Stimulated activated CD4-positive, alpha-beta T cell treated with anti-CD3 and anti-CD28 coated beads, TNF-alpha, amount 100 ng/mL, for 1 hour (primary cell): ENCODE measurements around the gene KCTD20.
"Not testable (repeated sequence)": the region's sequence is repeated elsewhere in the genome, so short reads cannot be mapped to it uniquely, and the experiment has no call there.

Experiments used
- DNase-seq, 3 donors: peaks; one replicate each; pipeline ENCODE4 v3.0.0-alpha.2; 2020; ENCODE audit warnings: low read depth in 3 of 3, low spot score in 1 of 3

The KCTD20 gene

DNA sequence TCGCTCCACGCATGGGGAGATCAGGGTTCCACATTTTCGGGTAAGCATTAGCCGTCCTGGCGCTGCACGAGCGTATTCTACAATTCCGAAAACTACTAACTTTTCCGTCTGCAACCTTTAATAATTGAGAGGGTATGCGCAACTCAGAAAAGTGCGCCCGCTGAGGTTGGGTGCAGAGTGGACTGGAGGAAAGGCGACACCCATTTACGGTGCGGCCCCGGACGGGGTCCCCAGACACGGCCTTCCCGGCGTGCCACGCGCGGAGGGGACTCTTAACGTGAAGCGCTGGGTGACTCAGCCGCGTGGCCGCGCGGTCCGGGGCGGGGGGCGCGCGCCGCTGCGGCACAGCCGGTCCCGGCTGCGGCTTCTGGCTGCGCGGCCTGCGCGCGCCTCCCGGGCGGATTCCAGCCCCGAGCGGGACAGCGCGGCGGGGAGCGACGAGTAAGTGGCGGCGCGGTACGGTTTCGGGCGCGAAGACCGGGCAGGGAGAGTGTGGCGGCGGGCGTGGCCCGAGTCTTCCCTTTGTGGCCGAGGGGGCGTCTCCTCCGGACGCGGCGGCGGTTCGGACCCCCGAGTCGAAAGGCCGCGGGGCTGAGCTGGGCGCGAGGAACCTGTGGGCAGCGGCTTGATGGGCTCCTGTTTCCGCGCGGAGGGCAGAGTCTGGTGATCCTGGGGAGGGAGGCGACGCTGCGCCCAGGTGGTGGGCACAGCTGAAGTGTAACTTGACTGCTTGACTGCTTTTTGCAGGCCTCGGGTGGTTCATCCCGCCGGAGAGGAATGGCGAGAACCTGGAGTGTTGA is at the start of gene KCTD20, which contains the start of gene PXT1:
KCTD20 (plus strand) TSS at position 330 of the 800 bp plus-strand sequence. CDS start 27,098 bp downstream, outside the sequence.
PXT1 (minus strand) TSS at position 184 of the 800 bp plus-strand sequence. CDS start 16,772 bp downstream, outside the sequence.
- DNase-seq = peak; percentile 62 to 77 (median 65)

DNA sequence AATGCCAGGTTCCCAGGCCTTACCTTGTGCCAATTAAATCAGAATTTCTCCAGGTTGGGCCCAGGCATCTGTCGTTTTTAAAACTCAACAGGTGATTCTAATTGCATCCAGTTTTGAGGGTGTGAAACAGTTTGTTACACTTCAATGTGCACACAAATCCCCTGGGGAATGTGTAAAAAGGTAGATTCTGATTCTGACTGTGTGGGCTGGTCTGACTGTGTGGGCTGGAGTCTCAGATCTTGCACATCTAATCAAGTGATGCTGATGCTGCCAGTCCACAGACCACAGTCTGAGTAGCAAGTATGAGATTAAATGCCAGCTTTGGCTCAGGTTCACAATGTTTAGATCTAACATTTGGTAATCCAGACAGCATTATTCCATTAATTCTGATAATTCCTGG is 42.8 kb upstream of the KCTD20 start:
- no peak for DNase-seq

DNA sequence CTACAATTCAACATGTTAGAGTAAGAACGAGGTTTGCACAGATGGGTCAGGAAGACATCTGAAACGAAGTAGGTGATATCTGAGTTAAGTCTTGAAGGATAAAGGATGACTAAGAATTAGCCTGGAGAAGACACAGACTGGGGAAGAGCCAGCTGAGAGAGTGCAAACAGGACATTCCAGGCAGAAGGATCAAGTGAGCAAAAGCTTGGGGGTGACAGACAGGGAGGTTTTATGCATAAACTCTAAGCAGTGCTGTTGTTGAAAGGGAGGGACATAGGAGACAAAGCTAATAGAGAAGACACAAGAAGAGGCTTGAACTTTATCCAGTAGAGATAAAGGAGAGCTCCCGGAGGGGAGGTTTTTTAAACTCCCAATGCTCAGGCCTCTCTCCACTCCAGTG is 40.3 kb upstream of the KCTD20 start:
- no peak for DNase-seq

DNA sequence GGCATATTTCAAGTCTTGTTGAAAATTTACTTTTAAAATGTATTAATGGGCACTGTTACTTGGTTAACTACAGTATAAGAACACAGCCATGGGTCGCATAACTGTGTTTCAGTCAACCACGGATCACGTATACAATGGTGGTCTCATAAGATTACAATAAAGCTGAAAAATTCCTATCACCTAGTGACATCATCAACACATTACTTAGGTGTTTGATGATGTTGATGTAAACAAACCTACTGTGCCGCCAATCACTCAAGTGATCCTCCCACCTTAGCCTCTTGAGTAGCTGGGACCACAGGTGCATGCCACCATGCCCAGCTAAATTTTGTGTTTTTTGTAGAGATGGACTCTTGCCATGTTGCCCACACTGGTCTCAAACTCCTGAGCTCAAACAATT is 38.6 kb upstream of the KCTD20 start:
- no peak for DNase-seq

DNA sequence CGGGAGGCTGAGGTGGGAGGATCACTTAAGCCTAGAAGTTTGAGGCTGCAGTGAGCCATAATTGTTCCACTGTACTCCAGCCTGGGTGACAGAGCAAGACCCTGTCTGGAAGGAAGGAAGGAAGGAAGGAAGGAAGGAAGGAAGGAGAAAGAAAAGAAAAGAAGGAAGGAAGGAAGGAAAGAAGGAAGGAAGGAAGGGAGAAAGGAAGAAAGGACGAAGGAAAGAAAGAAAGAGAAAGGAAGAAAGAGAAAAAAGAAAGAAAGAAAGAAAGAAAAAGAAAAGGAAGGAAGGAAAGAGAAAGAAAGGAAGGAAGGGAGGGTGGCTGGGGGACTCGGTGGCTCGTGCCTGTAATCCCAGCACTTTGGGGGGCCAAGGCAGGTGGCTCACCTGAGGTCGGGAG is 33.1 kb upstream of the KCTD20 start:
- not testable (repeated sequence) for DNase-seq

DNA sequence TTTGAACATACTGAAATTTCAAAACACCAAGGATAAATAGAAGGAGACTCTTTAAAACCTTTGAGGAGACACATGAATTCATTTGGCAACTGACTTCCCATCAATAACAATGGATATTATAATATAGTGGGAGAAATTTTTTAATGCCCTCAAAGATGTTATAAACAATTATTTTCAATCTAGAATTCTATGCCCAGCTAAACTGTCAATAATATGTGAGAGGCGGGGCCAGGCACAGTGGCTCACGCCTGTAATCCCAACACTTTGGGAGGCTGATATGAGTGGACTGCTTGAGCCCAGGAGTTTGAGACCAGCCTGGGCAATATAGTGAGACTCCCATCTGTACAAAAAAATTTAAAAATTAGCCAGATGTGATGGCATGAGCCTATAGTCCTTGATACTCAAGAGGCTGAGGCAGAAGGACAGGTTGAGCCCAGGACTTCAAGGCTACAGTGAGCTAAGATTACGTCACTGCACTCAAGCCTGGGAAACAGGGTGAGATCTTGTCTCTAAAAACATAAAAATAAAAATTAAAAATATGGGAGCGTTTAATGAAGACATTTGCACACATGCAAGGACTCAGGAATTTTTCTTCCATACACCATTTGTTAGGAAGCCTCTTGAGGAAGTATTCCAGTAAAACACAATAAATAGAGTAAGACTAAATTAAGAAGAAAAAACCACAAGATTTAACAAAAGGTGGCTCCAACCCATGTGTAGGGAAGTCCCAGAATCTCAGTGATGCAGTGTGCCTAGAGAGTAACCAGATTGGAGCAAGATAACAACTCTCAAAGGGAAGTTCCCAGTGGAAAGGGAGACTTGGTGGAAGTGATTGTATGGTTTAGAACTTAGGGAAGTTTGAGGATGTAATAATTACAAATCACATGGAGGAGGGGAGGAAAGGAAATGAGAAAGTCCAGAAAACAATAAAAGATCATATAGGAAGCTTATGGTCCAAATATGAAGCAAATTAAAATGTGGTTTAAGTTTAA is 29.0 kb upstream of the KCTD20 start:
- no peak for DNase-seq

DNA sequence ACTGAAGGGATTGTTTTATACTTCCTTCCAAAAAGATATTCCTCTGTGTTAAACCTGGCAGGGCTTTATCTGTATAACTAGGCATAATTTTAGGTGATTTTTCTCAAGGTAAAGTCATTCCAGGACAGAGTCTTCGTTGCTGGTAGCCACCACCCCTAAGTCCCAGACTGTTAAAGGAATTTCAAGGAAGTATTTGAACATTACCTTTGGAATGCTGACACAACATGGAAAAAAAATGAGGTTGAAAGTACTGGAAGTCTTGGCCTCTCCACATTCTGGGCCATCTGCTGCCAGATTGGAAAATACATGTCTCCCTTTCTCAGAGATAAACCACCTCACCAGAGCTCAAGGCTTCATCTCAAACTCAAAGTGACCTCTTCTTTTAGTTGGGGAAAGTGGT is 28.3 kb upstream of the KCTD20 start:
- no peak for DNase-seq

DNA sequence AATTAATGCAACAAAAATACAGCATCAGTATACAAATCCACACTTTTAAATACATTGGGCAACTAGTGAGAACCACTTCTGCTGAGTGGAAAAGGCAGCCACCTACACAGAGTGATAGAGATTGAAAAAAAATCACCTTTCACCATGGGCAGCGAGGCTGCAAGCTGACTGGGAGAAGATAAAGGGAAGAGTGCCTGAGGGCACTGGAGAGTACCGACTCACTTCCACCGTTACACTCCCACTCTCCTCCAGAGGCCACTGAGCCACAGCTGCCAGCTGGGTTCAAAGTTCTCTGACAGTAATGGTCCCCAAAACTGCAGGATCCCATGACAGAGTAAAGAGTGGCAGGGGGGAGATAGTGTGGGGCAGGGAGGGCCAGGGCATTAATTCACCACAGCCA is 24.2 kb upstream of the KCTD20 start:
- DNase-seq = no peak

DNA sequence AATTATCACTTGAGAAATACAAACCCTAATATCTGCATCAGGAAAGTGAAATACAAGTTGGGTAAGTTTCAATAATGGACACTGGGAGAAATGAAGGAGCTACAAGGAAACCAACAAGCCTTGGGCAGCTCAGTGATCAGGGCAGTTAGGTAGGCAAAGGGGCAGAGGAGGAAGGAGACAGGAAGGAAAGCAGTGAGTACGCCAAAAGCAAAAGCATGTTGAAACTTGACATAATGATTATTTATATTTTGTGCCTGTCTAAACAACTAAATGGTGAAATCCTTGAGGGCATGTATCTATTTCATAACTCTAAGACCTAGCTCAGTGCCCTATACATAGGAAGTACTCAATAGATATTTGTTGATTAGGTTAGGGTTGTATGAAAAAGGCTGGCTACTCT is 23.5 kb upstream of the KCTD20 start:
- no peak for DNase-seq

DNA sequence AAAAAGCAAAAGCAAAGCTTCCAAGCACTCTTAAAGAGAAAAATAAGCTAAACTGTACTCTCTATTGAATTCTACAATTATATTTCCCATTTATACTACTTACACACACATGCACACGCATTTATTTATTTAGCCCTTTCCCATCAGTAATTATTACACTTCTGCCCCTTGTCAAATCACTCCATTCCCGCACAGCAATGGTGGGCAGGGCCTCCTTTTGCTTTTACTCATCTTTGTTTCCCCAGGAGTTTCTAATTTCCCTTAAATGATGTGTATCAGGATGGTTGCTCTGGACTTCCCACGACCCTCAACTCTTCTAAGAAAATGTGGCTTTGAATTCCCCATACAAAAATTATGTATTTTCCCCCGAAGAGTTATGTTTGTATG is 20.1 kb upstream of the KCTD20 start:
- DNase-seq = no peak

DNA sequence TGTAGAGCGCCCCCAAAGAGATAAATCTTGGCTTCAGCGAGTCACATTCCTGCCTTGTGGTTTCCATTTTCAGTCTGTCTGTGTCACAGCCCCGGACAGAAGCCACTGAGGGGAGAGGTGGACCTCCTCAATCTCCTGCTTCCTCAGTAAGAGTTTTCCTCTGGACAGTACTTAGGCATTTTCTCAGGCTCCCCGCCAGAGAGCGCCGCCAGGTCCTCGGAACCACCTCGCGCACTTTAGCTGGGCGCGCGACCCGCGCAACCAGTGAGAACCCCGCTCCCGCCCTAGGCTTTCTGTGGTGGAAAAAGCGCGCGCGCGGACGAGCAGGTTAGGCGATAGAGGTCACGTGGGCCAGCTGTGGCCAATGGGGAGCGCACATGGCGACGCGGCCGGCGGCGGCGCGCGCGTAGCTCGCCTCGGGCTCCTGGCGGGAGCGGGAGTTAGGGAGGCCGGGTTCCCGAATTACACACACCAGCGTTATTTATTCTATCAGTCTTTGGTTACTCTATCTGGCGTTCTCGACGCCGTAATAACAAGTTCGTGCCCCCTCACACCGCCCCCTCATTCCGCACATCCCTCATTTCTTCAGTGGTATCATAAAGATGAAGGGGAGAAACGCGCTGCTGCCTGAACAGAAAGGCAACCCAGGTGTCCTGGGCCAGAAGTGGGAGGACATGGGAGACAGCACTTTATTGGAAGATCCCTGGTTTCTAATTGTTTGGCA is 19.5 kb upstream of the KCTD20 start:
- DNase-seq = peak; percentile 91 to 95 (median 93)

DNA sequence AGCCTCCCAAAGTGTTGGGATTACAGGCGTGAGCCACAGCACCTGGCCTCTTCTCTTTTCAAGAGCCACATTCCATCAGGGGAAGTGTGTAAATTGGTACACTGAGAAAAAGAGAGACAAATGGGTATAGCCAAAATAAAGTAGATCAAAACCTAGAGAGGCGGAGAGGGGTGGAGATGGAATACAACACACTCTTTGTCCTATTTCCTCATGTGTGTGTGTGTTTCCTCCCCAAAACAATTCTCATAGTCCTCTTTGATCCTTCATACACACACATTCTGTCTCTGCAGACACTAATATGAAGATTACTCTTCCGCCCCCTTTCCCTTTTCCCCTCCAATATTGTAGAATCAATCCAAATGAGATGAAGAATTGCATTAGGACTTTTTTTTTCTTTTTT is 16.2 kb upstream of the KCTD20 start:
- no peak for DNase-seq

DNA sequence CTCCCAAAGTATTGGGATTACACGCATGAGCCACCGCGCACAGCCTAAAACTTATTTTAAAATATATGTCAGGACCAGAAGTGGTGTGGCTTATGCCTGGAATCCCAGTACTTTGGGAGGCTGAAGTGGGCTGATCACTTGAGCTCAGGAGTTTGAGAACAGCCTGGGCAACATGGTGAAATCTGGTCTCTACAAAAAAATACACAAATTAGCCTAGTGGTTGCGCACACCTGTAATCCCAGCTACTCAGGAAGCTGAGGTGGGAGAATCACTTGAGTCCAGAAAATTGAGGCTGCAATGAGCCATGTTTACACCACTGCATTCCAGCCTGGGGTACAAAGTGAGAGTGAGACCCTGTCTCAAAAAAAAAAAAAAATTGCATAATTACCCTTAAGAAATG is 13.9 kb upstream of the KCTD20 start:
- no peak for DNase-seq

DNA sequence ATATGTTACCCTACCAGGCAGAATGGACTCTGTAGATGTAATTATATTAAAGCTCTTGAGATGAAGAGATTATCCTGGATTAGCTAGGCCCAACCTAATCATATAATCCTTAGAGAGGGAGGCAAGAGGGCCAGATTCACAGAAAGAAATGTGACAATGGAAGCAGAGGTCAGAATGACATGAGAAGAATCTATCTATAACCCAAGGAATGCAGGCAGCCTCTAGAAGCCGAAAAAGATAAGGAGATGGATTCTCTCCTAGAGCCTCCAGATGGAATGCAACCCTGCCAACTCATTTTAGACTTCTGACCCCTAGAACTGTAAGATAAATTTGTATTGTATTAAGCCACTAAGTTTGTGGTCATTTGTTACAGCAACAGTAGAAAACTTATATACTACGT is 12.4 kb upstream of the KCTD20 start:
- DNase-seq = no peak

DNA sequence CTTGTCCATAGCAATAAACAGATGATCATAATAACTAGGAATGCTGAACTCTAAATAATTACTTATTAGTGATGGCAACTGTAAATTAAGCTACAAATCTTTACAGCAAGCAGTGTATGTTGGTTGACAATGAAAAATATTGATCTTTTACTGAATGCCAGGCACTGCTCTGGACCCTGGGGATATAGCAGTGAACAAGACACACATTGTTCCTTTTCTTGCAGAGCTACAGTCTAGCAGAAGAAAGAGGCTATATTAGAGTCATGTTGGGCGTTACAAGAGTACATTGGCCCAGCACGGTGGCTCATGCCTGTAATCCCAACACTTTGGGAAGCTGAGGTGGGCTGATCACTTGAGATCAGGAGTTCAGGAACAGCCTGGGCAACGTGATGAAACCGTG is 11.6 kb upstream of the KCTD20 start:
- no peak for DNase-seq

DNA sequence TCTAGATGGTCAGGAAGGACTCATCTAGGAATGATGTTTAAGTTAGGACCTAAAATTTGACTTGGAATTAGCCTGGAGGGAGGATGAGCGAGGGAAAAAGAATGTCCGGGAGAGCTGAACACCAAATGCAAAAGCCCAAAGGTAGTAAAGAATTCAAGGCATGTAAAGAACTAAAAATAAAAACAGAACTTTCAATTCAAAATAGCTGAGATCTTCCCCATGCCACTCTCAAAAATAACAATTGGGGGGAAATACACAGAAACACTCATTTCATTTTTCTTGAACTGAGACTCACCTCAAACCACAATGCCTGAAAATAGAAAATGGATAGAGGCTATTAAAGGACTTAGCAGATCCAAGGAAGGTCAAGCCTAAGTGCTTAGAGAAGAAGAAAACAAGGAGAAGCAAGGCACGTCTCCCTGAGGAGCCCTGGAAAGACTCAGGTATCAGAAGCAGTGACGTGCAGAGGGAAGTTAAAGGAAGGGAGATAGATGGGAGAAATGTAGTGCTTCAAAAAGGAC is 10.6 kb upstream of the KCTD20 start:
- DNase-seq = no peak

DNA sequence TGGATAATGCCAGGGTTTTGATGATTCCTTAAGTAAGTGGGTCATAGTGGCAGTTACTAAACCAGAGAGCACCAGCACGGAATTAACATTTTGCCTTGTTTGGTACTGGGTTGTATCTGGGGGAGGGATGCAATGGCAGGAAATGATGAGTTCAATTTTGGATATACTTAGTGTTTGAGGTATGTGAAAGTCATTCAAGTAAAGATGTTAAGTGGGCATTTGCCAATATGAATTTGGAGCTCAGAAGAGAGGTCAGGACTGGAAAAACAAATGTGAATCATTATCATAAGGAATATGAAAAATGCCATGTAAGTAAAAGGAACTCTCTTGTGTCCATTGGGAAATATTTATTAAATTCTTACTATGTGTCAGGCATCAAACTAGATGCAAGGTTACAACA is 6.3 kb upstream of the KCTD20 start:
- no peak for DNase-seq

DNA sequence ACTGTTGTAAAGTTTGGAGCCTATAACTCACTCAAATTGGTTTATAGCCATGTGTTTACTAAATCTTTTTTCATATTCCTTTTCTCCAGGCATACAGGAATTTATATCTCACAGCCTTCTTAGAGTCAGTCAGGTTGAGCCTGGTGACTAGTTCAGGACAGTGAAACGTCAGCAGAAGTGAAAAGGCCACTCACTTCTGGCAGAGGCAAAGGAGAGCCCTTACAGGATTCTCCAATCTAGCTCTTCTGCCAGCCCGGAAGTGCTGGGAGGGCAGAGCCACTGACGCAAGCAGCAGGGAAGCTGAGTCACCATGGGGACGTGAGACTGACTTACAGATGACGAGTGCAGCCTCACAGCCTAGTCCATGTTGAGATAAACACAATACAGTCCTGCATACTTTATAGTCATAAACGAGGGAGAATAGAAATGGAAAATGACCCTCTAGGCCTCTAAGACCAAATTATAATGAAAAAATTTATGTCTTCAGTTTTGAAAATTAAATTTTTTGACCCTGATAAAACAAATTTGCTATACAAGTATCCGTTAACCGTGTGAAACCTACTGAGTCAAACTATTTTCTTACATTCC is 1.4 kb upstream of the KCTD20 start:
- DNase-seq = peak; percentile 38 to 53 (median 52)

DNA sequence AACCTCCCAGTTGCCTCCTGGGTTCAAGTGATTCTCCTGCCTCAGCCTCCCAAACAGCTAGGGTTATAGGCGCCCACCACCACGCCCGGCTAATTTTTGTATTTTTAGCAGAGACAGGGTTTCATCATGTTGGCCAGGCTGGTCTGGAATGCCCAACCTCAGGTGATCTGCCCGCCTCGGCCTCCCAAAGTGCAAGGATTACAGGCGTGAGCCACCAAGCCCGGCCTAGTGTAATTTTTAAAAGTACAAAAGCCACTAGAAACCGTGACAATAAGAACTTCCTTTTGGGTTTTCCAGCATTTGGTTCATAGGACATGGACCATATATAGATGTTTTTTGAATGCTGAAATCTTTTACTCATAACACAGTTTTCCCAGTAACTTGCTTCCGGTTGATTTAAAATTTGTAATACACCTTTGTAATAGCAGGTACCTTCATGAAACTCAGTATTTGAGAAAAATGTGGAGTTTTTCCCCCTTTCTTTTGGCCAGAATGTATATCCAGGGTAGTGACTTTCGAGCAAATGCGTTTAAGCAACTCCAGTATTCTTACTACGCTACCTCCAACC is 613 bp upstream of the KCTD20 start:
- DNase-seq = no peak
